PC-3 (cell line): ENCODE measurements around the gene ATXN7L1. TPM values are rescaled to one million over a fixed set of nuclear protein-coding genes. Genes with fewer than 3 reads are reported as not detected.

ENCODE experiments used
- ATAC-seq: fragments of 200-7000 bp; cut with Tn5 transposase; 2 replicates; pipeline ENCODE4 v1.9.1; 2020; ENCODE audit warnings: mild to moderate bottlenecking, moderate library complexity
- BruUV-seq: library from RNA; stranded (reverse); fragments of 400-500 nt; replicated peaks from 2 replicates; lab custom pipeline; 2021; lab: Mats Ljungman, UMichigan
- CTCF ChIA-PET: fragments of 300-600 bp; sonication (Branson Sonifier 250); formaldehyde crosslinking; loops from one replicate; lab custom pipeline; 2022; ENCODE audit warnings: antibody characterized with exemption; lab: Charles Lee
- POLR2A ChIA-PET: fragments of 300-600 bp; sonication (Branson Sonifier 250); formaldehyde crosslinking; loops from one replicate; lab custom pipeline; 2022; ENCODE audit warnings: antibody characterized with exemption; ENCODE audit not compliant: unreplicated experiment; lab: Charles Lee
- DNase-seq: peaks from one replicate; pipeline ENCODE4 v3.0.0-alpha.2; 2015
- H2AFZ ChIP-seq: fragments of 300-600 bp; sonication (generic); 2 replicates; pipeline ENCODE4 v1.6.0; 2016; ENCODE audit warnings: antibody characterized with exemption, low read length
- H3F3A ChIP-seq: fragments of 300-600 bp; sonication (generic); one replicate; pipeline ENCODE4 v1.6.0; 2017; ENCODE audit warnings: antibody characterized with exemption, low read length, control low read depth, mild to moderate bottlenecking; ENCODE audit not compliant: unreplicated experiment
- H3K27ac ChIP-seq: fragments of 300-600 bp; sonication (generic); 2 replicates; pipeline ENCODE4 v1.5.1; 2016; ENCODE audit warnings: mild to moderate bottlenecking, low read length
- H3K27me3 ChIP-seq: fragments of 300-600 bp; sonication (generic); 2 replicates; pipeline ENCODE4 v1.6.1; 2016; ENCODE audit warnings: low read length, mixed read lengths
- H3K36me3 ChIP-seq: fragments of 300-600 bp; sonication (generic); 2 replicates; pipeline ENCODE4 v1.6.1; 2016; ENCODE audit warnings: low read depth, mixed run types, low read length, mixed read lengths
- H3K4me1 ChIP-seq: fragments of 300-600 bp; sonication (generic); 2 replicates; pipeline ENCODE4 v1.5.1; 2016; ENCODE audit warnings: low read length; ENCODE audit not compliant: insufficient read depth
- H3K4me2 ChIP-seq: fragments of 300-600 bp; sonication (generic); 2 replicates; pipeline ENCODE4 v1.6.0; 2016; ENCODE audit warnings: low read length
- H3K4me3 ChIP-seq: fragments of 300-600 bp; sonication (generic); 2 replicates; pipeline ENCODE4 v1.5.1; 2016; ENCODE audit warnings: mild to moderate bottlenecking, low read length, mixed read lengths
- H3K79me2 ChIP-seq: fragments of 300-600 bp; sonication (generic); 2 replicates; pipeline ENCODE4 v1.6.1; 2017; ENCODE audit warnings: low read length, mixed read lengths
- H3K9ac ChIP-seq: fragments of 300-600 bp; sonication (generic); 2 replicates; pipeline ENCODE4 v1.6.0; 2016; ENCODE audit warnings: mild to moderate bottlenecking, low read length
- H3K9me2 ChIP-seq: fragments of 300-600 bp; sonication (generic); replicated peaks from 2 replicates; pipeline ENCODE4 v1.6.1; 2016; ENCODE audit warnings: mixed run types, low read length, mixed read lengths
- H3K9me3 ChIP-seq: fragments of 300-600 bp; sonication (generic); 2 replicates; pipeline ENCODE4 v1.6.1; 2016; ENCODE audit warnings: low read length, mixed read lengths
- H4K20me1 ChIP-seq: fragments of 300-600 bp; sonication (generic); 2 replicates; pipeline ENCODE4 v1.6.1; 2016; ENCODE audit warnings: low read length, mixed read lengths
- CTCF ChIP-seq: fragments of 300-600 bp; sonication (generic); conservative IDR thresholded peaks from 2 replicates; pipeline ENCODE4 v1.5.1; 2017; ENCODE audit warnings: antibody characterized with exemption, low read depth, mild to moderate bottlenecking, low read length
- EZH2 ChIP-seq: fragments of 300-600 bp; sonication (generic); IDR thresholded peaks from one replicate; pipeline ENCODE4 v1.6.1; 2017; ENCODE audit warnings: antibody characterized with exemption, mild to moderate bottlenecking, low read length; ENCODE audit not compliant: unreplicated experiment
- EZH2phosphoT487 ChIP-seq: fragments of 300-600 bp; sonication (generic); IDR thresholded peaks from 2 replicates; pipeline ENCODE4 v1.6.1; 2018; ENCODE audit warnings: mild to moderate bottlenecking, antibody characterized with exemption, low read length, borderline replicate concordance
- intact Hi-C: fragments of 100-400 bp; cut with micrococcal nuclease; formaldehyde crosslinking; loops from 2 replicates; pipeline ENCODE4 v1.9.0; 2023
- total RNA-seq: library from RNA; depleted of rRNA; stranded (reverse); fragments of >200 nt; gene quantifications from 2 replicates; pipeline ENCODE4 v1.2.3, GENCODE V29; 2014

The ATXN7L1 gene
- total RNA-seq, 1 experiment from 2014 or later: 16.0 TPM

DNA sequence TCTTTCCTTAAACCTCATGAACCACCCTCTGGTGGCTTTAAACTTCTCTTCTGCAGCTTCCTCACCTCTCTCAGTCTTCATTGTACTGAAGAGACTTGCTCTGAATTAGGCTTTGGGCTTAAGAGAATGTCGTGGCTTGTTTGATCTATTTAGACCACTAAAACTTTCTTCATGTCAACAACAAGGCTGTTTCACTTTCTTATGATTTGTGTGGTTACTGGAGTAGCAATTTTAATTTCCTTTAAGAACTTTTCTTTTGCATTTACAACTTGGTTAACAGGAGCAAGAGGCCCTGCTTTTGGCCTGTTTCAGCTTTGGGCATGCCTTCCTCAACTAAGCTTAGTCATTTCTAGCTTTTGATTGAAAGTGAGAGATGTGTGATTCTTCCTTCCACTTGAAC lies 48.5 kb upstream of the ATXN7L1 start:
- Histone ChIP-seq H3K27me3 (no peaks in the 10 kb centered on the region), H3K4me2 (no peak overlapping the region), H3K79me2 (no peaks in the 10 kb centered on the region), H3F3A (no peaks in the 10 kb centered on the region), H3K4me1 (no peaks in the 10 kb centered on the region), H3K9me3 (peaks cover 7% of the 10 kb centered on the region; the same call in 1 of the 2 replicates), H2AFZ (no peak overlapping the region), H3K27ac (no peak overlapping the region), H3K36me3 (no peaks in the 10 kb centered on the region), H3K4me3 (no peak overlapping the region), H4K20me1 (no peaks in the 10 kb centered on the region), H3K9me2 (no peaks in the 10 kb centered on the region), H3K9ac (no peak overlapping the region)
- TF ChIP-seq EZH2phosphoT487 (no peak), EZH2 (no peak), CTCF (no peak)
- intact Hi-C loops: no loop called here
- no TSS peak for BruUV-seq
- DNase-seq (no peak), ATAC-seq (no peak)
- ChIA-PET POLR2A (no interaction called here), CTCF (no interaction called here)

- Histone ChIP-seq H3K36me3 (no peaks in the 10 kb centered on the region), H3K27ac (no peak overlapping the region), H3K4me2 (no peak overlapping the region), H3K4me3 (no peak overlapping the region), H3F3A (no peaks in the 10 kb centered on the region), H3K9me3 (peaks cover 7% of the 10 kb centered on the region; the same call in 1 of the 2 replicates), H3K79me2 (no peaks in the 10 kb centered on the region), H3K9ac (no peak overlapping the region), H4K20me1 (no peaks in the 10 kb centered on the region), H3K27me3 (no peaks in the 10 kb centered on the region), H3K4me1 (no peaks in the 10 kb centered on the region), H3K9me2 (no peaks in the 10 kb centered on the region), H2AFZ (no peak overlapping the region)
- POLR2A ChIA-PET: no interaction called here
- DNase-seq (no peak), ATAC-seq (no peak)
- intact Hi-C loops: no loop called here
- CTCF ChIA-PET: no interaction called here
- no TSS peak for BruUV-seq
- TF ChIP-seq EZH2phosphoT487 (no peak), EZH2 (no peak), CTCF (no peak)
Measured at GRCh38 chr7:105920766-105921165, 44.4 kb upstream of the ATXN7L1 start.

GRCh38 chr7:105917659-105918058 lies 41.3 kb upstream of the ATXN7L1 start:
- intact Hi-C loops: no loop called here
- H3K4me3 ChIP-seq: no peak overlapping the region
- no peaks in the 10 kb centered on the region for H4K20me1 ChIP-seq
- BruUV-seq: no TSS peak
- DNase-seq: no peak
- H2AFZ ChIP-seq: no peak overlapping the region
- CTCF ChIA-PET: no interaction called here
- no peaks in the 10 kb centered on the region for H3K79me2 ChIP-seq
- no peaks in the 10 kb centered on the region for H3K36me3 ChIP-seq
- POLR2A ChIA-PET: no interaction called here
- no peaks in the 10 kb centered on the region for H3F3A ChIP-seq
- no peak for ATAC-seq
- H3K27me3 ChIP-seq: no peaks in the 10 kb centered on the region
- H3K4me1 ChIP-seq: no peaks in the 10 kb centered on the region
- TF ChIP-seq CTCF (no peak), EZH2phosphoT487 (no peak), EZH2 (no peak)
- no peaks in the 10 kb centered on the region for H3K9me3 ChIP-seq
- no peak overlapping the region for H3K9ac ChIP-seq
- H3K4me2 ChIP-seq: no peak overlapping the region
- no peak overlapping the region for H3K27ac ChIP-seq
- H3K9me2 ChIP-seq: no peaks in the 10 kb centered on the region
